ENCODE measurements around the gene CXCR5.

The CXCR5 gene

GRCh38 chr11:118914178-118914918 is 30.7 kb downstream of the CXCR5 start:
- peak; percentile 78 for DNase-seq

GRCh38 chr11:118914987-118915386 is 31.3 kb downstream of the CXCR5 start:
- DNase-seq, result no peak

- no peak for DNase-seq
These were observed 31.7 kb downstream of the CXCR5 start for GRCh38 chr11:118915396-118915795.

DNA sequence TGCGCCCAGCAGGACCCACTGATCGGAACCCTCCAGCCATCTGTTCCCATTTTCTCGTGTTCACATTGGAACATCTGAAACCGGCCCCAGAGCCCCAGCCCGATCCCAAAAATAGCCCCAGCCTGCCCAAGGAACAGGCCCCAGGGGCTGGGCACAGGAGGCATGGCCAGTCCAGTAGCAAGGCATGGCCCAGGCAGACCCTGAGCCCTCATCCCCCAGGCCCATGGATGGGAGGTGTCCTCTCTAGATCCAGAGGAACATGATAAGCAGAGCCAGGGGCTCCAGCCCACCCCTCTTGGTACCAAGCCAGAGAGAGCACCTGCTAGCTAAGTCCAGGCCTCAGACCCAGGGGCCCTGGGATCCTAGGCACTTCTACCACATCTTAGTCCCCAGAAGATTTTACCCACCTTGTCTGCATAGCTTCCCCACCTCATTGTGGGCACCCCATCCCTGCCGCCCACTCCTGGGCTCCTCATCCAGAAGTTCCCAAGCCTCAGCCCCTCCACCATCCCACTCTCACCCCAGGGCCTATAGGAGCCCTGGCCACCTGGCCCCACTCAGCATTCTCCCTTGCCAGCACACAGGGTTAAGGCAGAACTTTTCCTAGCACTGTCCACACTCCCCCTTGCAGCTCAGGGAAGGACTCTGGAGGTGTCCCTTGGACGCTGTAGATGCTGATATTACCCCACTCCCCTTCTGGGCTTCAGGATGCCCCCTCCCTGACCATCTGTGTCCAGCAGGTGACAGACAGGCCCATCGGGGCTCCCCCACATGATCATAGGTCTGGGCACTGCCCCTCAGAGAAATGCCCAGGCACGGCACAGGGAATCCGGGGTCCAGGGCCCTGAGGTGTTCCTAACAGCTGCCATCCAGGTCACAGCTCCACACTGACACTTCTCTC is 32.5 kb downstream of the CXCR5 start:
- DNase-seq, result peak; percentile 24

DNA sequence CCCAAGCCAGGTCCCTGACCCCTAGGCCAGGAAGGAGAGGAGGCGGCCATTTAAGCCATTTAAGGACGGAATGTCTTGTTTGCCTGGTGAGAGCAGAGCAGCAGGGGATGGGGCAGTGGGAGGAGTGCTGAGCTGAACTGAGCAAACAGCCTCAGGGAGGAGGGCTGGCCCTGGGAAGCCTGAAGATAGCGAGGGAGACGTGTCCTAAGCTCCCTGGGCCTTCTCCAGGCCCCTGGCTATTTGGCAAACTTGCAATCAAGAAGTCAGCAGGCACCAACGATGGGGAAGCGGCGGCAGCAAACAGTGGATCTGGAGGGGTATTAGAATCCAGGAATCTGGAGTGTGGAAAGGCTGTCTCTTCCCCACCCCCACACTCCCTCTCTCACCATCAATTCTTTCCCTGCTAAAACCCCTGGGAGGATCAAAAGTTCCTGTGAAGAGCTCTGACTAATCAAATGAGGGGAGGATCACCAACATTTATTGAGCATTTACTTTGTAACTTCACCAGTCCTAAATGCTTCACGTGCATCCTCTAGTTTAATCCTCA is 33.2 kb downstream of the CXCR5 start:
- no peak for DNase-seq

- DNase-seq, result peak; percentile 72
These were observed 33.9 kb downstream of the CXCR5 start for GRCh38 chr11:118917481-118918127.

- DNase-seq, result peak; percentile 60
These were observed 34.5 kb downstream of the CXCR5 start for GRCh38 chr11:118918128-118918685.

- no peak for DNase-seq
These were observed 35.1 kb downstream of the CXCR5 start for GRCh38 chr11:118918686-118919280.

DNA sequence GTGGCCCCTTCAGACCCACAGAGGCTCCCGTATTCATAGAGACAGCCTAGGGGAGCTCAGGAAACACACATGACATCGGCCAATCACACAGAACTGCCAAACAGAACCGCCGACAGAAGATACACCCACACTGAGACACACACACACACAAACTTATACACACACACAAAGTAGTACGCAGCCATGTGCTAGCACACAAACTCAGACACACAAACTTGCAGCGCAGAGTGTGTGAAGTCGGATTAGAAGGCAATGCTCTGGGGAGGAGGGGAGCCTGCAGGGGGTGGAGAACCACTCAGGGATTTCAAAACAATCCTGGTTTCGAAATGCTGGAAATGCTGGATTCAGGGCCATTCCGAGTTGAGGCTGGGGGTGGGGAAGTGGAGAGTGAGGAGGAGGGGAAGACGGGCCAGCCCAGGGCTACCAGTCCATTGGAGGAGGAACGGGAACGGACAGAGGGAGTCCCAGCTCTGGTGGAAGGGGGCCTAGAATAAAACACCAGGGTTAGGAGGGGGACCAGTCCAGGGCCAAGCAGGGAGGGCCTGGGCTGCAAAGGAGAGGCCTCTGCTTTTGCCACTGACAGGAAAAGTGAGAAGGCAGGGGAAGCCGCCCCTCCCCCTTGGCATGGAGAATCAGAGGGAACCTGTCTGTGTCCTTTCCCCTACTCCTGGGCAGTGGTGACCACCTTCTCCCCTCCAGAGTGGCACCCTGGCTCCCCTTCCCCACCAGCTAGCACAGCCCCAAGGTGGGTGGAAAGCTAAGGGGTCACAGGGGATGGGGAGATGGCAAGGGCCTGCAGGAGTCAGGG is 37.6 kb downstream of the CXCR5 start:
- DNase-seq, result no peak

- no peak for DNase-seq
These were observed 38.4 kb downstream of the CXCR5 start for GRCh38 chr11:118921929-118922744.

DNA sequence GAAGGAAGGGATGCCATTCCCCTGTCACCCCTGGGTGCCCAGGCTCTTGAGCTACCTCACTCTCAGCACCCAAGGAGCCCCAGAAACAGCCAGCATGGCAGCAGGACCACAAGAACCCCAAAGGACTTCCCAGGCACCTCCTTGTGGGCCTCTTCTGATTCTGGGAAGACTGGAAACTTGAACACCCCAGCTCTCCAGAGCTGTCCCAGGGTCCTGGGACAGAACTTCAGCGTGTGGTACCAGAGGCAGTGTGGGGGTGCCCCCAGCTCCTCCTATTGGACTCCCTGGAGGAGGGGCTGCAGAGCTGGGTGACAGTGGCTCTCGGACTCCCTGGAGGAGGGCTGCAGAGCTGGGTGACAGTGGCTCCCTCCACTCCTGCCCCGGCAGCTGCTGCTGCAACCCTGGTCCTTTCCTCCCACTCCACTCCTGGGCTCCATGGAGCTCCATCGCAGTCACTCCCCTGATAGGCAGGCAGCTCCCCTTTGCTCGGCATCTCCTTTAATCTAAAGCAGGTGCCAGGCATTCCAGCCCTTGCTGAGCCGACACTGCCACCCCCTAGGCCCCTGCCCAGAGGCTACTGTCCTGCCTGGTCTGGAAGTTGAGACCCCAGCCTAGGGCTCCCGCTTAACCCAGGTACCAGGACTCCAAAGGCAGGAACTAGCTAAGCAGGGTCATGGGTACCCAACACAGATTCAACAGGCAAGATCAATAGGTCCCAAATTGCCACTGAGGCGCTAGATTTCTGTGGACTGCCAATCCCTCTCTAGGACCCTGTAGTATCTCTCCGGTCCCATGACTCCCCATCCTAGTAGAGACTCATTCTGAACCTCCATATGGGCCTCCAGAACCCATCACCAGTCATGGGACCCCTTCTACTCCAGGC is 39.3 kb downstream of the CXCR5 start:
- DNase-seq, result no peak

GRCh38 chr11:118923721-118924587 is 40.3 kb downstream of the CXCR5 start:
- no peak for DNase-seq

DNA sequence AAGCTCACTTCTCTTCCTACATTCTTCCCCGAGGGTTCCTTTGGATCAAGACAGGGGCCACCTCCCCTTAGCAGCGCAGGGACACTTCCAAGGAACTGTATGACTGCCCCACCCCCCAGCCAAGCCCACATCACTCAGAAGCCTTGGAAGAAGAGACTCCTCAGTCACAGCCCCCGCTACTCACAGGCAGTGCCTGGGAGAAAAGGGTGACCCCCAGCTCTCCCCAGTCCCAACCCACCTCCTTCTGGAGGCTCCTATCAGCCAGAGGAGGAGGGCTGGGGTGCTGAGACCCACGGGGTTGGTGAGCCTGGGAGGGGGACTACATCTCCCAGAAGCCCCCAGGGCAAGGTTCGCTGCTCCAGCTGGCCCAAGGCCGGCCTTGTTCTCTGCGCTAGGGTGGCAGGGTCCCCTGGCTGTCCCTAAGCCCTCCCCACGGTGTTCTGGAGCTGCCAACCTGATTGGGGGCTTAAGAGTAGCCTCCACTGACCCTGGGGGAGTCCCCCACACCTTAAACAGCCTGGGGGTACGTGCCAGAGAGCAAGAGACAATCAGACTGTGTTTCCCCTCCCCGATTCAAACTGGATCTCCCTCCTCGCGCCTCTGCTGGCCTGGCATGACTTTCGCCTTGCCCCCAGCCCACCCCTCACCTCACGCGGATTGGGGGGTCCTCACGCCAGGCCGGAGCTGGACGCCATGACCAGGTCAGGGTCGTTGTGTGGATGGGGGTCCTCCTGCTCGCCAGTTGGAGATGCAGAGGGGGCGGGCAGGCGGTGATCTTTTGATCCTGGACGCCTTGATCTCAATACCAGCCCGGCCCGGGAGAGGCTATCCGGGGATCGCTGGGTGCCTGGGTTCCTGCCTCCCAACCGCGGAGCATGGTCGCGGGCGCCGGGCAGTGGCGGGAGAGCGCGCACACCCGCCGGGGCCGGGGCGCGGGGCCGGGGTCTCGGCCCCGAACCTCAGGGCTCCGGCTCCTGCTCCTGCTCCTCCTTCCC is 41.2 kb downstream of the CXCR5 start:
- peak; percentile 74 for DNase-seq

DNA sequence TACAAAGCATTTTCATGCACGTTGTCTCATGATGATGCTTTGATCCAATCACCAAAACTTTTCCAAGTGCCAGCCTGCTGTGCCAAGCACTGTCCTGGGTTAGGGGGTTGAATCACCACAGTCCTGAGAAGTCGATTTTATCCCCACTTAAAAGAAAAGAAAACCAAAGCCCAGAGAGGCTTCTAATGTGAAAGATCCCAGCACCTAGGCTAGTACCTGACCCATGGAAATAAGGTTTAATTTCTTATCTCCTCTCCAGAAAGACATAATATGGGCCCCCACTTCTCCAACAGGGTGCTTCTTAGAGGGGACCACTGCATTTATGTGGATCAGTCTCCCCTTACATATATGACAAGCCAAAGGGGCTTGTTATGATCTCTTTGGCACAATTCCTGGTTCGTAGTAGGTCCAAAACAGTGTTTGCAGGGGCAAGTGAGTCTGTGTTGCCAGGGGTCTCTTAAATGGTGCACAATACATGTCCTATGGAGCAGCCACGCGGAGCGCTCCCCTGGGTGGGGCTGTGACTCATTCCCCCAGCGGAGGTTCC is 43.9 kb downstream of the CXCR5 start:
- no peak for DNase-seq

GRCh38 chr11:118928101-118928869 is 44.6 kb downstream of the CXCR5 start:
- DNase-seq, result peak; percentile 98

DNA sequence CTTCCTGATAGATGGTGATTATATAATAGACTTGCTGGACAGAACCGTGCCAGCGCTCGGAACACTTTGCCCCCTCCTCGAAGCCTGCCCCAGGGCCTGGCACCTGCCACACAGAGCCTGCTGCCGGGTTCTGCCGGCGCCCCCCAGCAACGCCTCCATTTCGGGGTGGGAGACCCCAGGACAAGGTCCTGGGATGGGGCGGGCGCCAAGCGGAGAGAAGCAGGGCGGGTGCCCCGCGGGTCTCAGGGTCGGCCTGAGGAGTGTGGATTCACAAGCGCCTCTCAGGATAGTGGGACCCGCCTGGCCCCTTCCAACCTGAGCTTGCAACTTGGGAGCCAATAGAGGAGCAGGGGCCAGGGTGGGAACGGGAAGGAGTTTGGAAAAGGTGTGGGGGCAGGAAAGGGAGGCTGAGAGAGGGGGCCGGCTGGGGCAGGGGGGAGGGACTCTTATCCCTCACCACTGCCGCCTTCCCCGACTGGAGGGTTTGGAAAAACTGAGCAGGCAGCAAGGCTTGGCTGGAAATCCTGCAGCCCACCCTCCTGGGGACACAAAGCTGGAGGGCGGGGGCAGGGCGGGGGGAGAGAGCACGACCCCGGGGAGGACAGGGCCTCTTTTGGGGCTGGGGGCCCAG is 45.3 kb downstream of the CXCR5 start:
- peak; percentile 71 for DNase-seq

Data from stimulated activated CD8-positive, alpha-beta memory T cell treated with anti-CD3 and anti-CD28 coated beads, Interleukin-4, amount 100 ng/mL, for 48 hours (primary cell).